Measurements from ENCODE around the gene MEIS2.

MEIS2 gene

GRCh38 chr15:37112971-37113670 lies 12.8 kb upstream of the MEIS2 start:
- no peak for DNase-seq (ENCODE audit: low read depth)

GRCh38 chr15:37112171-37112570 lies 11.8 kb upstream of the MEIS2 start:
- no peak for DNase-seq (ENCODE audit: low read depth)

- DNase-seq (ENCODE audit: low read depth), result no peak
Observed at GRCh38 chr15:37111427-37111717, 11.0 kb upstream of the MEIS2 start.

GRCh38 chr15:37109872-37110572 lies 9.7 kb upstream of the MEIS2 start:
- no peak for DNase-seq (ENCODE audit: low read depth)

- DNase-seq (ENCODE audit: low read depth), result no peak
Observed at GRCh38 chr15:37109168-37109871, 9.0 kb upstream of the MEIS2 start.

GRCh38 chr15:37108381-37109167 lies 8.2 kb upstream of the MEIS2 start:
- DNase-seq (ENCODE audit: low read depth), result no peak

- DNase-seq (ENCODE audit: low read depth), result no peak
Observed at GRCh38 chr15:37107744-37108380, 7.5 kb upstream of the MEIS2 start.

- no peak for DNase-seq (ENCODE audit: low read depth)
Observed at GRCh38 chr15:37107071-37107743, 6.9 kb upstream of the MEIS2 start.

GRCh38 chr15:37106490-37107001 lies 6.2 kb upstream of the MEIS2 start:
- no peak for DNase-seq (ENCODE audit: low read depth)

- no peak for DNase-seq (ENCODE audit: low read depth)
Observed at GRCh38 chr15:37105889-37106288, 5.5 kb upstream of the MEIS2 start.

- DNase-seq (ENCODE audit: low read depth), result no peak
Observed at GRCh38 chr15:37105029-37105428, 4.7 kb upstream of the MEIS2 start.

- no peak for DNase-seq (ENCODE audit: low read depth)
Observed at GRCh38 chr15:37104424-37104981, 4.2 kb upstream of the MEIS2 start.

GRCh38 chr15:37103475-37104423 lies 3.4 kb upstream of the MEIS2 start:
- DNase-seq (ENCODE audit: low read depth), result no peak

- no peak for DNase-seq (ENCODE audit: low read depth)
Observed at GRCh38 chr15:37103163-37103435, 2.8 kb upstream of the MEIS2 start.

GRCh38 chr15:37102305-37103162 lies 2.2 kb upstream of the MEIS2 start:
- no peak for DNase-seq (ENCODE audit: low read depth)

- DNase-seq (ENCODE audit: low read depth), result no peak
Observed at GRCh38 chr15:37101980-37102304, 1.6 kb upstream of the MEIS2 start.

- no peak for DNase-seq (ENCODE audit: low read depth)
Observed at GRCh38 chr15:37100966-37101215, 542 bp upstream of the MEIS2 start.

- no peak for DNase-seq (ENCODE audit: low read depth)
Observed at GRCh38 chr15:37099319-37100108, 835 bp downstream of the MEIS2 start.
